Gastroesophageal sphincter (tissue), 3 donors: ENCODE results near the gene SCLY.

Experiments
- CTCF ChIP-seq, 4 experiments: fragments of 200-600 bp in 2 of 4; fragments of 450-650 bp in 2 of 4; sonication (generic) in 1 of 4; IDR thresholded peaks; one replicate each; pipeline ENCODE4 v1.5.1; 2017 to 2019; ENCODE audit warnings: antibody characterized with exemption in 4 of 4, mild to moderate bottlenecking in 2 of 4, moderate library complexity in 2 of 4
- POLR2A ChIP-seq, 2 donors: fragments of 450-650 bp; IDR thresholded peaks; one replicate each; pipeline ENCODE4 v1.6.1; 2017; ENCODE audit warnings: antibody characterized with exemption in 2 of 2, mild to moderate bottlenecking in 2 of 2, moderate library complexity in 1 of 2

DNA sequence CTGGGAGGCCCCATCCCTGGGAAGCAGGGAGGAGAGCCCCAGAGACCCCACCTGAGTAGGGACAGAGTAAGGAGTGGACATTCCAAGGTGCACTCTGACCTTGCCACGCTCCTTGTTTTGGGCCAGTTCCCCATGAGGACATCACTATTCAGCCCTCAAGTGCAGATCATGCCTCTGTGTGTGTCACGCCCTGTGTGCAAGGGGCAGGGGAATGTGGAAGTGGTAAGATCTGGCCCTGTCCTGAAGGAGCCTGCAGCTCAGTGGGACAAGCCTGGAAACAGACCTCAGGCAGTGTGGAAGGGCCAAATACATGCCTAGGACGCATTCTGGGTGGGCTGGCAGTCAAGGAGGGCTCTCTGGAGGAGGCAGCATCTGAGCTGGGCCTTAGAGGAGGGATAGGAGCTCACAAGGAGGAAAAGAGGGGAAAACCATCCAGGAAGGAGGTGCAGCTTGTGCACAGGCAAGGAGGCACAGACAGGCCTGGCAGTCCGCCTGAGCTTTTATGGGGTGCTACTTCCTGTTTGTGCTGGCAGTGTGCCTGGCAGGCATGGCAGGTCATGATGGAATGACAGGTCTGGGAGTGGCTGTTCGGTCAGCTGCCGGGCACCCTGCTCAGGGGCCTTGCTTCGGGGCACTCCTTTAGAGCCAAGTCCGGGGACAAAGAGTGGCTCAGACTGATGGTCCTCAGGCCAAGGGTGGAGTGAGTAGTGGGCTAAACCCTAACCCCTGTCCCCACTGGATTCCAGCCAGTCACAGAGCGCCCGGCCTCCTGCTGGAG, 80.9 kb downstream of the SCLY start:
- TF ChIP-seq CTCF (IDR thresholded peaks at IDR 0.05) (no peak), POLR2A (IDR thresholded peaks at IDR 0.05) (no peak)
